Measurements from ENCODE around the gene LDLR.
"Not testable (repeated sequence)": the region's sequence is repeated elsewhere in the genome, so short reads cannot be mapped to it uniquely, and the experiment has no call there.

Gene LDLR

DNA sequence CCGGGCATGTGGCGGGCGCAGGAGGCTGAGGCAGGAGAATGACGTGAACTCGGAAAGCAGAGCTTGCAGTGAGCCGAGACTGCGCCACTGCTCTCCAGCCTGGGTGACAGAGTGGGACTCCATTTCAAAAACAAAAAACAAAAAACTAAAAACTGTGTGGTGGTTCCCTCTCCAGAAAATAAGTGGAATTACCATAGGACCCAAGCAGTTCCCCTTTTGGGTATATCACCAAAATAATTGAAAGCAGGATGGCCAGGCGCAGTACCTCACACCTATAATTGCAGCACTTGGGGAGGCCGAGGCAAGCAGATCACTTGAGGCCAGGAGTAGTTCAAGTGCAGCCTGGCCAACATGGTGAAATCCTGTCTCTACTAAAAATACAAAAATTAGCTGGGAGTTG lies 15.7 kb upstream of the LDLR start:
- no peak for DNase-seq

DNA sequence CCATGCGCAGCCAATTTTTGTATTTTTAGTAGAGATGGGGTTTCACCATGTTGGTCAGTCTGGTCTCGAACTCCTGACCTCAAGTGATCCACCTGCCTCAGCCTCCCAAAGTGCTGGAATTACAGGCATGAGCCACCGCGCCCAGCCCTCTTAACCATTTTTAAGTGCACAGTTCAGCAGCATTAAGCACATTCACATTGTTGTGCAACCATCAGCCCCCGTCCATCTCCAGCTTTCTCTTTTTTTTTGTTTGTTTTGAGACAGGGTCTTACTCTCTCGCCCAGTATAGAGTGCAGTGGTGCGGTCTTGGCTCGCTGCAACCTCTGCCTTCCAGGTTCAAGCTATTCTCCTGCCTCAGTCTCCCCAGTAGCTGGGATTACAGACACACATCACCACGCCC lies 12.5 kb upstream of the LDLR start:
- not testable (repeated sequence) for DNase-seq

DNA sequence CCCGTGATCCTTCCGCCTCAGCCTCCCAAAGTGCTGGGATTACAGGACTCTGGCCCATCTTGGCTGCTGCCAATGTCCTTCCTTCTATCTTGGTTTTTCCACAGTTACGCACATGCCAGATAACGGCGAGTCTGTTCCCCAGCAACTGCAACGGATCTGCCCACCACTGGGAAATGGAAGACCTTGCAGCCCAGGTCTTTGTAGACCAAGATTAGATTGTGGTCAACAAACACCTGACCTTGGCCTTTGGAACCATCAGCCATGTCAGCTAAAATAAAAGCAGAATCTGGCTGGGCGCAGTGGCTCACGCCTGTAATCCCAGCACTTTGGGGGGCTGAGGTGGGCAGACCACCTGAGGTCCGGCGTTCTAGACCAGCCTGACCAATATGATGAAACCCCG lies 10.4 kb upstream of the LDLR start:
- DNase-seq = no peak

DNA sequence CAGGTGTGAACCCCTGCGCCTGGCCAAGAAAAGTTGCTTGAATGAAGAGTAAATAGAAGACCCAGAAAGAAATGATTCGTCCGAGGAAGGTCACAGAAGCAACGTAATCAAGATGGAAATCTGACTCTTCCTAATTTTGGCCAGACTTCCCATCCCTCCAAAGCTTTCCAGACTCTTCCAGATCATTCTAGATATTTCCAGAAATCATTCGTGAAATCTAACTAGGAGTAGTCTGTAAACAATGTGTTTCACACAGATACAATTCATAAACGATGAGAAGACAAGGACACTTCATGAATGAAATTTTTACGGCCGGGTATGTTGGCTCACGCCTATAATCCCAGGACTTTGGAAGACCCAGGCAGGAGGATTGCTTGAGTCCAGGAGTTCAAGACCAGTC lies 9.3 kb upstream of the LDLR start:
- no peak for DNase-seq

DNA sequence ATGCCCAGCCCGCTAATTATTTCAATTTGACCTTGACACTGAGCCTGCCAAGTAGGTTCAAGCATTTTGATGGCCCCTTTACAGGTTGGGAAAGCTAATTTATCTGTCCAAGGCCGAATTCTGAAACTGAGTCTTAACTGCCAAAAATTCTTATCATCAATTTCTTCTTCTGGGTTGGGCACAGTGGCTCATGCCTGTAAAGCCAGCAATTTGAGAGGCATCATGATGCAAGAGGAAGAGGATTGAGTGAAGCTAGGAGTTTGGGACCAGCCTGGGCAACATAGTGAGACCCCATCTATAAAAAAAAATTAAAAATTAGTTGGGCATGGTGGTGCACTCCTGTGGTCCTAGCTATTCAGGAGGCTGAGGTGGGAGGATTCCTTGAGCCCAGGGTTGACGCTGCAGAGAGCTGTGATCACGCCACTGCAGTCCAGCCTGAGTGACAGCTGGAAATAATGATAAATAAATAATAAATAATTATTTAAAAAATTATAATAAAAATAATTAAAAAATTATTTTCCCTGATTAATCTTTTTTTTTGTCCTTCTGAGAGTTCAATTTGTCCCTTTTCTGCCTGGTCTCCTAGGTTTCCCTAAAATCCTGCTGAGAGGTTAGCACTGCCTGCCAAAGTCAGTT lies 1.3 kb upstream of the LDLR start:
- no peak for DNase-seq

GRCh38 chr19:11088506-11089253 lies 583 bp upstream of the LDLR start:
- DNase-seq = no peak

DNA sequence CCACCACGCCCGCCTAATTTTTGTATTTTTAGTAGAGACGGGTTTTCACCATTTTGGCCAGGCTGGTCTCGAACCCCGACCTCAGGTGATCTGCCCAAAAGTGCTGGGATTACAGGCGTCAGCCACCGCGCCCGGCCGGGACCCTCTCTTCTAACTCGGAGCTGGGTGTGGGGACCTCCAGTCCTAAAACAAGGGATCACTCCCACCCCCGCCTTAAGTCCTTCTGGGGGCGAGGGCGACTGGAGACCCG lies 676 bp downstream of the LDLR start:
- DNase-seq = not testable (repeated sequence)

- peak; percentile 98 for DNase-seq
Measured at GRCh38 chr19:11090264-11090996, 1.2 kb downstream of the LDLR start.

DNA sequence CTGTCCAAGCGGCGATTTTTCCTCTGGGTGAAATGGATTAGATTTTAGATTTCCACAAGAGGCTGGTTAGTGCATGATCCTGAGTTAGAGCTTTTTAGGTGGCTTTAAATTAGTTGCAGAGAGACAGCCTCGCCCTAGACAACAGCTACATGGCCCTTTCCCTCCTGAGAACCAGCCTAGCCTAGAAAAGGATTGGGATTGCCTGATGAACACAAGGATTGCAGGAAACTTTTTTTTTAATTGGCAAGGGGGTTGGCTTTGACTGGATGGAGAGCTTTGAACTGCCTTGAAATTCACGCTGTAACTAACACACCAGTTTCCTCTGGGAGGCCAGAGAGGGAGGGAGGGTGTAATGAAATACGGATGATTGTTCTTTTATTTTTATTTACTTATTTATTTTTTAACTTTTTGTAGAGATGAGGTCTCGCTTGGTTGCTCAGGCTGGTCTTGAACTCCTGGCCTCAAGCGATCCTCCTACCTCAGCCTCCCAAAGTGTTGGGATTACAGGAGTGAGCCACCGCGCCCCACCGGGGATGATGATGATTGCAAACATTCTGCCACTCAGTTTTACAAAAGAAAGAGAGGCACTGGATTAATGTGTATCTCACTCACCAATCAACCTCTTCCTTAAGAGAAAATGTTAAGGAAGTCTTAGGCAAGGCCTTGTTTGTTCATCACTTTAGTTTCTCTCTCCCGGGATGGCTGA lies 1.9 kb downstream of the LDLR start:
- DNase-seq = peak; percentile 6

DNA sequence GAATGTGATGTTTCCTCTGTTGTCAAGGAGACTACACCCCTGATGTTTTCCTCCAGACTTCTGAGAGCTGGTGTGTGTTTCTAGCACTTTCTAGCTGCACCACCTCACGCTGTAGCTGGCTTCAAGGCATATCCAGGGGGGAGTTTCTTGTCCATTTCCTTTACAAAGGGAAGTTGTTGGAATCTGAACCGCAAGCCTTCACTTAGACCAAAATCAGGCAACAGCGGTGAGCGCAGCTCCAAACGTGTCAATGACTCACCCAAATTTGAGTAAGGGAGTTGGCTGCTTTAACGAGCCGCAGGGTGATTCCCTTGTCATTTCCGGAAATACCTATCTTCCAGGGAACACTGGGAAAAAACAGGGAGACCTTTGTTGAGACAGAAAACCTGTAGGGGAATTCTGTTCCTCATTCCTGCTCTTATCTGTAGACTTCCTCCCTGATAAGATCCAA lies 2.5 kb downstream of the LDLR start:
- peak; percentile 59 for DNase-seq

DNA sequence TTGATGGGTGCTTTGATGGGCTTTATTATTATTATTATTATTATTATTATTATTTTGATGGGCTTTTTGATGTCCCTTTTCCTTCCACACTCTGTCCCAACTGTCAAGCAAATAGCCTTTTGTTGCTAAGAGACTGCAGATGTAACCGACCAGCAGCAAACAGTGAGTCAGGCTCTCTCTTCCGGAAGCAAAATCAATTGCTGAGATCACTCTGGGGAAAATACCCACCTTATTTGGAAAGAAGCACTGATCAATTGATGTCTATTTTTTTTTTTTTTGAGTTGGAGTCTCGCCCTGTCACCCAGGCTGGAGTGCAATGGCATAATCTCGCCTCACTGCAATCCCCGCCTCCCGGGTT lies 2.9 kb downstream of the LDLR start:
- DNase-seq = peak; percentile 41

GRCh38 chr19:11093689-11094238 lies 4.5 kb downstream of the LDLR start:
- no peak for DNase-seq

DNA sequence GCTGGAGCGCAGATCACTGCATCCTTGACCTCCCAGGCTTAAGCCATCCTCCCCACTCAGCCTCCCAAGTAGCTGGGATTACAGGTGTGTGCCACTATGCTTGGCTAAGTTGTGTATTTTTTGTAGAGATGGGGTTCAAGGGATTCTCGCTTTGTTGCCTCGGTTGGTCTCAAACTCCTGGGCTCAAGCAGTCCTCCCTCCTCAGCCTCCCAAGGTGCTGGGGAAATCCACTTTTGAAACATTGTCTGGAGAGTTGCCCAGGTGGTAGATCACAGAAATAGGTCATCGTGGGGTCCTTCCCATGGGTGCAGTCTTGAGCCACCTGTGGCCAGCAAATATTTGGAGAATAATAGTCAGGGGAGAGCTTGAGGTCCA lies 5.2 kb downstream of the LDLR start:
- no peak for DNase-seq

- DNase-seq = peak; percentile 45
Measured at GRCh38 chr19:11096210-11096841, 7.1 kb downstream of the LDLR start.

- not testable (repeated sequence) for DNase-seq
Measured at GRCh38 chr19:11097367-11097766, 8.1 kb downstream of the LDLR start.

DNA sequence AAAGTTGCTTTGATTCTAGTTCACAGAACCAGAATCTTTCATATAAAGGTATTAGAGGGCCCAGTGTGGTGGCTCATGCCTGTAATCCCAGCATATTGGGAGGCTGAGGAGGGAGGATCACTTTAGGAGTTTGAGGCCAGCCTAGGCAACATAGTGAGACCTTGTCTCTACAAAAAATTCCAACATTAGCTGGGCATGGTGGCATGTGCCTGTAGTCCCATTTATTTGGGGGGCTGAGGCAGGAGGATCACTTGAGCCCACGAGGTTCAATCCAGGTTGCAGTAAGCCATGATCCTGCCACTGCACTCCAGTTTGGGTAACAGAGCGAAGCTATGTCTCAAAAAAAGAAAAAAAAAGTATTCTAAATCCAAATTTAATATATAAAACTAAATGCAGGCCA lies 9.1 kb downstream of the LDLR start:
- DNase-seq = no peak

- no peak for DNase-seq
Measured at GRCh38 chr19:11098861-11099260, 9.6 kb downstream of the LDLR start.

- DNase-seq = no peak
Measured at GRCh38 chr19:11100049-11100448, 10.8 kb downstream of the LDLR start.

DNA sequence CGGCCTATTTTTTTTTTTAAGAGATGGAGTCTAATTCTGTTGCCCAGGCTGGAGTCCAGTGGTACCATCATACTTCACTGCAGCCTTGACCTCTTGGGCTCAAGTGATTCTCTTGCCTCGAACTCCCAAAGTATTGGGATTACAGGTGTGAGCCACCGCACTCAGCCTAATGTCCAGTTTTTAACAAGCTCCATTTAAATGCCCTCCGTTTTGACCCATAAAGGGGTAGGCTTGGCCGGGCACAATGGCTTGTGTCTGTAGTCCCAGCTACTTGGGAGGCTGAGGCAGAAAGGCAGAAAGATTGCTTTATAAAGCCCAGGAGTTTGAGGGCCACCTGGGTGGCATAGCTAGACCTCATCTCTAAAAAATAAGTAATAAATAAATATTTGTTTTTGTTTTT lies 11.8 kb downstream of the LDLR start:
- no peak for DNase-seq

- no peak for DNase-seq
Measured at GRCh38 chr19:11102944-11103343, 13.7 kb downstream of the LDLR start.

- DNase-seq = not testable (repeated sequence)
Measured at GRCh38 chr19:11103667-11104066, 14.4 kb downstream of the LDLR start.

DNA sequence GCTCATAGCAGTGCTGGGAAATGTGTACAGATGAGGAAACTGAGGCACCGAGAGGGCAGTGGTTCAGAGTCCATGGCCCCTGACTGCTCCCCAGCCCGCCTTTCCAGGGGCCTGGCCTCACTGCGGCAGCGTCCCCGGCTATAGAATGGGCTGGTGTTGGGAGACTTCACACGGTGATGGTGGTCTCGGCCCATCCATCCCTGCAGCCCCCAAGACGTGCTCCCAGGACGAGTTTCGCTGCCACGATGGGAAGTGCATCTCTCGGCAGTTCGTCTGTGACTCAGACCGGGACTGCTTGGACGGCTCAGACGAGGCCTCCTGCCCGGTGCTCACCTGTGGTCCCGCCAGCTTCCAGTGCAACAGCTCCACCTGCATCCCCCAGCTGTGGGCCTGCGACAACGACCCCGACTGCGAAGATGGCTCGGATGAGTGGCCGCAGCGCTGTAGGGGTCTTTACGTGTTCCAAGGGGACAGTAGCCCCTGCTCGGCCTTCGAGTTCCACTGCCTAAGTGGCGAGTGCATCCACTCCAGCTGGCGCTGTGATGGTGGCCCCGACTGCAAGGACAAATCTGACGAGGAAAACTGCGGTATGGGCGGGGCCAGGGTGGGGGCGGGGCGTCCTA lies 15.9 kb downstream of the LDLR start:
- no peak for DNase-seq

GRCh38 chr19:11106477-11106876 lies 17.2 kb downstream of the LDLR start:
- no peak for DNase-seq
